Right atrium auricular region (tissue), 2 donors: ENCODE measurements around the gene SPATA31D1. TPM values are rescaled to one million over a fixed set of nuclear protein-coding genes. Genes with fewer than 3 reads are reported as not detected.

Experiments used
- DNase-seq: peaks from one replicate; pipeline ENCODE4 v3.0.0-alpha.2; 2019; ENCODE audit warnings: low spot score
- H3K27ac ChIP-seq, 2 donors: fragments of 200-600 bp; sonication (generic); 1 replicate in 1 of 2; 2 replicates in 1 of 2; pipeline ENCODE4 v1.5.1; 2016 to 2019
- H3K27me3 ChIP-seq, 2 donors: fragments of 200-600 bp; sonication (generic); one replicate each; pipeline versions ENCODE4 v1.5.1 to v1.6.0; 2017 to 2019
- H3K36me3 ChIP-seq: fragments of 200-600 bp; sonication (generic); one replicate; pipeline ENCODE4 v1.5.1; 2016
- H3K4me1 ChIP-seq, 2 donors: fragments of 200-600 bp; sonication (generic); one replicate each; pipeline versions ENCODE4 v1.5.1 to v1.6.0; 2017 to 2019
- H3K4me3 ChIP-seq, 2 donors: fragments of 200-600 bp; sonication (generic); 1 replicate in 1 of 2; 2 replicates in 1 of 2; pipeline ENCODE4 v1.5.1; 2017 to 2019; ENCODE audit warnings: mild to moderate bottlenecking in 1 of 2, moderate library complexity in 1 of 2
- H3K9me3 ChIP-seq, 2 donors: fragments of 200-600 bp; sonication (generic); one replicate each; pipeline ENCODE4 v1.5.1; 2019
- CTCF ChIP-seq, 2 donors: fragments of 200-600 bp; sonication (generic); IDR thresholded peaks; one replicate each; pipeline ENCODE4 v1.5.1; 2019; ENCODE audit warnings: antibody characterized with exemption in 2 of 2
- total RNA-seq, 2 donors: library from RNA; depleted of rRNA; stranded (reverse); fragments of >200 nt; gene quantifications; one replicate each; pipeline ENCODE4 v1.1.0, GENCODE V29; 2016

Gene SPATA31D1
- total RNA-seq, 2 donors from 2014 or later, result not detected

GRCh38 chr9:82010711-82011110 is 22.1 kb downstream of the SPATA31D1 start:
- Histone ChIP-seq H3K9me3 (peaks cover 0 to 4% of the 10 kb centered on the region in 2 donors), H3K27me3 (no peaks in the 10 kb centered on the region), H3K4me3 (no peak overlapping the region), H3K36me3 (no peaks in the 10 kb centered on the region), H3K27ac (no peak overlapping the region), H3K4me1 (no peaks in the 10 kb centered on the region)
- TF ChIP-seq CTCF (IDR thresholded peaks at IDR 0.05), result no peak
- DNase-seq, result no peak

GRCh38 chr9:82011133-82011532 is 22.6 kb downstream of the SPATA31D1 start:
- DNase-seq, result no peak
- H3K27me3 ChIP-seq, result no peaks in the 10 kb centered on the region
- H3K4me3 ChIP-seq, result no peak overlapping the region
- no peak overlapping the region for H3K27ac ChIP-seq
- no peaks in the 10 kb centered on the region for H3K4me1 ChIP-seq
- H3K9me3 ChIP-seq, result peaks cover 0 to 4% of the 10 kb centered on the region in 2 donors
- TF ChIP-seq CTCF (IDR thresholded peaks at IDR 0.05), result no peak
- no peaks in the 10 kb centered on the region for H3K36me3 ChIP-seq

- no peak for TF ChIP-seq CTCF (IDR thresholded peaks at IDR 0.05)
- no peak overlapping the region for H3K27ac ChIP-seq
- peaks cover 0 to 4% of the 10 kb centered on the region in 2 donors for H3K9me3 ChIP-seq
- H3K4me1 ChIP-seq, result no peaks in the 10 kb centered on the region
- no peaks in the 10 kb centered on the region for H3K36me3 ChIP-seq
- DNase-seq, result no peak
- no peak overlapping the region for H3K4me3 ChIP-seq
- H3K27me3 ChIP-seq, result no peaks in the 10 kb centered on the region
Observed at GRCh38 chr9:82012276-82012675, 23.7 kb downstream of the SPATA31D1 start.

- Histone ChIP-seq H3K4me3 (no peak overlapping the region), H3K4me1 (no peaks in the 10 kb centered on the region), H3K27ac (no peak overlapping the region), H3K36me3 (no peaks in the 10 kb centered on the region), H3K27me3 (no peaks in the 10 kb centered on the region), H3K9me3 (peaks cover 0 to 9% of the 10 kb centered on the region in 2 donors)
- DNase-seq, result no peak
- no peak for TF ChIP-seq CTCF (IDR thresholded peaks at IDR 0.05)
Observed at GRCh38 chr9:82020331-82020730, 31.8 kb downstream of the SPATA31D1 start.

- H3K4me3 ChIP-seq, result no peak overlapping the region
- peaks cover 0 to 15% of the 10 kb centered on the region in 2 donors for H3K9me3 ChIP-seq
- H3K27ac ChIP-seq, result no peak overlapping the region
- DNase-seq, result no peak
- H3K4me1 ChIP-seq, result no peaks in the 10 kb centered on the region
- no peak for TF ChIP-seq CTCF (IDR thresholded peaks at IDR 0.05)
- H3K27me3 ChIP-seq, result no peaks in the 10 kb centered on the region
- H3K36me3 ChIP-seq, result no peaks in the 10 kb centered on the region
Observed at GRCh38 chr9:82021198-82021597, 32.6 kb downstream of the SPATA31D1 start.

GRCh38 chr9:82022121-82022520 is 33.5 kb downstream of the SPATA31D1 start:
- H3K9me3 ChIP-seq, result peaks cover 0 to 15% of the 10 kb centered on the region in 2 donors
- no peak for DNase-seq
- H3K4me1 ChIP-seq, result no peaks in the 10 kb centered on the region
- H3K27ac ChIP-seq, result no peak overlapping the region
- H3K36me3 ChIP-seq, result no peaks in the 10 kb centered on the region
- no peak for TF ChIP-seq CTCF (IDR thresholded peaks at IDR 0.05)
- no peaks in the 10 kb centered on the region for H3K27me3 ChIP-seq
- no peak overlapping the region for H3K4me3 ChIP-seq
